ENCODE data around the gene HOXA2. TPM values are rescaled to one million over a fixed set of nuclear protein-coding genes. Genes with fewer than 3 reads are reported as not detected.

Gene HOXA2
- total and polyA plus RNA-seq, 8 donors, result 0.89 to 3.7 (median 1.2) TPM; not detected in 1

- Histone ChIP-seq H3K27me3 (peaks cover 5 to 63% (median 36%) of the 10 kb centered on the region in 3 donors), H3K4me1 (no peaks in the 10 kb centered on the region), H3K36me3 (no peaks in the 10 kb centered on the region), H3K9me3 (peaks cover 0 to 9% (median 4%) of the 10 kb centered on the region in 4 donors), H3K4me3 (peak overlapping the region in 2 of 4 donors; percentile 2 to 14), H3K27ac (no peak overlapping the region)
- peak in 1 of 2 donors; percentile 26 for DNase-seq
- intact Hi-C loops (cut with DNase I; ENCODE audit: low total_unique reads), result no loop called here
- TF ChIP-seq POLR2A (IDR thresholded peaks at IDR 0.05), result no peak
- TF ChIP-seq POLR2AphosphoS5 (IDR thresholded peaks at IDR 0.05), result no peak
- no peak for TF ChIP-seq EP300 (IDR thresholded peaks at IDR 0.05)
- no peak for TF ChIP-seq CTCF (IDR thresholded peaks at IDR 0.05)
- 40 to 65% (median 46%) methylated on average over 36 to 68 of the region's 68 CpGs for WGBS, 5 donors
Observed at GRCh38 chr7:27088002-27088922, 14.2 kb downstream of the HOXA2 start.

- no peak overlapping the region for H3K27ac ChIP-seq
- DNase-seq, result no peak
- peaks cover 5 to 27% (median 19%) of the 10 kb centered on the region in 3 donors for H3K27me3 ChIP-seq
- intact Hi-C loops (cut with DNase I; ENCODE audit: low total_unique reads), result no loop called here
- H3K9me3 ChIP-seq, result peaks cover 0 to 9% (median 4%) of the 10 kb centered on the region in 4 donors
- no peaks in the 10 kb centered on the region for H3K36me3 ChIP-seq
- no peak for TF ChIP-seq POLR2AphosphoS5 (IDR thresholded peaks at IDR 0.05)
- no peak for TF ChIP-seq POLR2A (IDR thresholded peaks at IDR 0.05)
- TF ChIP-seq CTCF (IDR thresholded peaks at IDR 0.05), result no peak
- TF ChIP-seq EP300 (IDR thresholded peaks at IDR 0.05), result no peak
- 71 to 92% (median 87%) methylated on average over 2 of the region's 2 CpGs for WGBS, 5 donors
- no peaks in the 10 kb centered on the region for H3K4me1 ChIP-seq
- H3K4me3 ChIP-seq, result no peak overlapping the region
Observed at GRCh38 chr7:27083646-27084045, 18.8 kb downstream of the HOXA2 start.

- no peaks in the 10 kb centered on the region for H3K4me1 ChIP-seq
- no peak for TF ChIP-seq POLR2A (IDR thresholded peaks at IDR 0.05)
- no peak for TF ChIP-seq EP300 (IDR thresholded peaks at IDR 0.05)
- no peak for TF ChIP-seq CTCF (IDR thresholded peaks at IDR 0.05)
- no peak for TF ChIP-seq POLR2AphosphoS5 (IDR thresholded peaks at IDR 0.05)
- intact Hi-C loops (cut with DNase I; ENCODE audit: low total_unique reads), result no loop called here
- no peak for DNase-seq
- 75 to 93% (median 87%) methylated on average over 1 of the region's 1 CpG for WGBS, 5 donors
- H3K36me3 ChIP-seq, result no peaks in the 10 kb centered on the region
- H3K9me3 ChIP-seq, result no peaks in the 10 kb centered on the region
- H3K27ac ChIP-seq, result no peak overlapping the region
- peaks cover 0 to 12% (median 5%) of the 10 kb centered on the region in 3 donors for H3K27me3 ChIP-seq
- no peak overlapping the region for H3K4me3 ChIP-seq
Observed at GRCh38 chr7:27082171-27082570, 20.3 kb downstream of the HOXA2 start.

GRCh38 chr7:27080844-27081436, 21.5 kb downstream of the HOXA2 start:
- Histone ChIP-seq H3K9me3 (no peaks in the 10 kb centered on the region), H3K27me3 (no peaks in the 10 kb centered on the region), H3K4me3 (no peak overlapping the region), H3K4me1 (no peaks in the 10 kb centered on the region), H3K27ac (no peak overlapping the region), H3K36me3 (no peaks in the 10 kb centered on the region)
- 54 to 65% (median 59%) methylated on average over 4 of the region's 4 CpGs for WGBS, 5 donors
- intact Hi-C loops (cut with DNase I; ENCODE audit: low total_unique reads), result no loop called here
- peak in 1 of 2 donors; percentile 26 for DNase-seq
- TF ChIP-seq EP300 (IDR thresholded peaks at IDR 0.05), result no peak
- no peak for TF ChIP-seq CTCF (IDR thresholded peaks at IDR 0.05)
- TF ChIP-seq POLR2A (IDR thresholded peaks at IDR 0.05), result no peak
- TF ChIP-seq POLR2AphosphoS5 (IDR thresholded peaks at IDR 0.05), result no peak

Data from stomach (tissue), 9 donors.